Right lobe of liver (tissue), 6 donors: ENCODE measurements around the gene PRKN. TPM values are rescaled to one million over a fixed set of nuclear protein-coding genes. Genes with fewer than 3 reads are reported as not detected.
A peak's percentile ranks its signal among the peaks of the same experiment; 100 is the strongest.

ENCODE experiments used
- ATAC-seq, 4 donors: fragments of 200-7000 bp; cut with Tn5 transposase; one replicate each; pipeline ENCODE4 v1.9.1; 2020; ENCODE audit warnings: mild to moderate bottlenecking in 4 of 4, moderate library complexity in 4 of 4
- DNase-seq, 3 donors: peaks; one replicate each; pipeline ENCODE4 v3.0.0-alpha.2; 2020
- H3K27ac ChIP-seq, 3 donors: fragments of 200-600 bp; one replicate each; pipeline ENCODE4 v1.8.0; 2022
- H3K27me3 ChIP-seq, 2 donors: fragments of 200-600 bp; one replicate each; pipeline ENCODE4 v1.8.0; 2022
- H3K36me3 ChIP-seq, 4 donors: fragments of 200-600 bp; sonication (generic) in 1 of 4; one replicate each; pipeline versions ENCODE4 v1.5.1 to v1.8.0; 2017 to 2022; ENCODE audit warnings: control low read depth in 1 of 4
- H3K4me1 ChIP-seq, 4 donors: fragments of 200-600 bp; sonication (generic) in 1 of 4; one replicate each; pipeline versions ENCODE4 v1.5.1 to v1.8.0; 2017 to 2022; ENCODE audit warnings: control low read depth in 1 of 4
- H3K4me3 ChIP-seq, 3 donors: fragments of 200-600 bp; one replicate each; pipeline ENCODE4 v1.8.0; 2022
- H3K9me3 ChIP-seq, 4 donors: fragments of 200-600 bp; sonication (generic) in 1 of 4; one replicate each; pipeline versions ENCODE4 v1.5.1 to v1.8.0; 2017 to 2022; ENCODE audit warnings: control low read depth in 1 of 4
- CTCF ChIP-seq, 4 donors: fragments of 200-600 bp in 3 of 4; fragments of 450-650 bp in 1 of 4; IDR thresholded peaks; one replicate each; pipeline versions ENCODE4 v1.5.1 to v1.8.0; 2016 to 2022; ENCODE audit warnings: antibody characterized with exemption in 4 of 4, mild to moderate bottlenecking in 2 of 4
- POLR2A ChIP-seq: fragments of 450-650 bp; IDR thresholded peaks from one replicate; pipeline ENCODE4 v1.6.1; 2017; ENCODE audit warnings: antibody characterized with exemption, mild to moderate bottlenecking
- WGBS: methylation state at CpG from one replicate; pipeline ENCODE4 v1.1.6; 2018; ENCODE audit warnings: low coverage, low lambda C conversion rate; ENCODE audit not compliant: insufficient coverage; ENCODE audit errors: missing lambda C conversion rate; 5-methylcytosine and 5-hydroxymethylcytosine counted together
- intact Hi-C, 2 donors: fragments of 100-400 bp; cut with DNase I; formaldehyde crosslinking; loops; one replicate each; pipeline versions ENCODE4 v1.11.2 to v1.14.1; 2022
- total RNA-seq, 6 experiments: library from RNA; depleted of rRNA in 2 of 6; stranded (reverse); fragments of >200 nt in 2 of 6; fragmentation: NEBNext Ultra II Directional in 3 of 6; extraction: Animal tissue kit (Norgen Biotek cat#: 25700) in 3 of 6; gene quantifications; one replicate each; pipeline versions ENCODE4 v1.1.0 to v1.2.4, GENCODE V29; 2016 to 2023
- donor health status: DM: no; HTN: yes; CAD: no.
- donor health status: DM: no; HTN: no; CAD: no.
- donor health status: DM: no; HTN: no; CAD: no.
- donor health status: DM: no; HTN: yes; CAD: no.
- donor health status: DM: no; HTN: yes; CAD: no.

The PRKN gene
- total RNA-seq, 6 experiments from 2014 or later: 1.1 to 3.7 (median 2.2) TPM

- Histone ChIP-seq H3K27me3 (no peaks in the 10 kb centered on the region), H3K36me3 (no peaks in the 10 kb centered on the region), H3K27ac (no peak overlapping the region), H3K4me1 (no peaks in the 10 kb centered on the region), H3K9me3 (no peaks in the 10 kb centered on the region), H3K4me3 (no peak overlapping the region)
- TF ChIP-seq CTCF (IDR thresholded peaks at IDR 0.05) (no peak), POLR2A (no peak)
- peak in 3 of 4 donors; percentile 33 to 72 (median 39) for ATAC-seq
- intact Hi-C loops: no loop called here
- no peak for DNase-seq
- 47% methylated on average over 4 of the region's 5 CpGs for WGBS
These were observed 772.8 kb downstream of the PRKN start for GRCh38 chr6:161954699-161955276.

- TF ChIP-seq CTCF (IDR thresholded peaks at IDR 0.05): no peak
- no peak for TF ChIP-seq POLR2A
- Histone ChIP-seq H3K27me3 (no peaks in the 10 kb centered on the region), H3K27ac (no peak overlapping the region), H3K9me3 (no peaks in the 10 kb centered on the region), H3K36me3 (no peaks in the 10 kb centered on the region), H3K4me3 (no peak overlapping the region), H3K4me1 (no peaks in the 10 kb centered on the region)
- DNase-seq: no peak
- ATAC-seq: no peak
- WGBS: 82% methylated on average over 9 of the region's 10 CpGs
- intact Hi-C loops: no loop called here
These were observed 773.5 kb downstream of the PRKN start for GRCh38 chr6:161954077-161954476.

- Histone ChIP-seq H3K27me3 (no peaks in the 10 kb centered on the region), H3K4me1 (no peaks in the 10 kb centered on the region), H3K36me3 (no peaks in the 10 kb centered on the region), H3K9me3 (no peaks in the 10 kb centered on the region), H3K27ac (no peak overlapping the region), H3K4me3 (no peak overlapping the region)
- TF ChIP-seq POLR2A (no peak), CTCF (IDR thresholded peaks at IDR 0.05) (no peak)
- ATAC-seq (no peak), DNase-seq (no peak)
- intact Hi-C loops: no loop called here
- WGBS: 53% methylated on average over 2 of the region's 2 CpGs
These were observed 776.4 kb downstream of the PRKN start for GRCh38 chr6:161951126-161951525.

GRCh38 chr6:161949531-161949930 lies 778.0 kb downstream of the PRKN start:
- no peak for DNase-seq
- TF ChIP-seq POLR2A: no peak
- TF ChIP-seq CTCF (IDR thresholded peaks at IDR 0.05): no peak
- Histone ChIP-seq H3K4me3 (no peak overlapping the region), H3K27ac (no peak overlapping the region), H3K9me3 (no peaks in the 10 kb centered on the region), H3K27me3 (no peaks in the 10 kb centered on the region), H3K4me1 (no peaks in the 10 kb centered on the region), H3K36me3 (no peaks in the 10 kb centered on the region)
- intact Hi-C loops: no loop called here
- WGBS: 100% methylated on average over 2 of the region's 2 CpGs
- no peak for ATAC-seq

- ATAC-seq (no peak), DNase-seq (no peak)
- intact Hi-C loops: no loop called here
- no peak overlapping the region for H3K4me3 ChIP-seq
- WGBS: no CpG with 5 or more reads among the region's 2 CpGs
- H3K27ac ChIP-seq: no peak overlapping the region
- no peaks in the 10 kb centered on the region for H3K27me3 ChIP-seq
- TF ChIP-seq CTCF (IDR thresholded peaks at IDR 0.05) (no peak), POLR2A (no peak)
- H3K4me1 ChIP-seq: no peaks in the 10 kb centered on the region
- H3K36me3 ChIP-seq: no peaks in the 10 kb centered on the region
- no peaks in the 10 kb centered on the region for H3K9me3 ChIP-seq
These were observed 779.1 kb downstream of the PRKN start for GRCh38 chr6:161948462-161948861.
